Non-pigmented ciliary epithelial cell (primary cell): ENCODE results near the gene RNF167.
"Not testable (repeated sequence)": the region's sequence is repeated elsewhere in the genome, so short reads cannot be mapped to it uniquely, and the experiment has no call there.

Experiments used
- DNase-seq: peaks from one replicate; pipeline ENCODE4 v3.0.0-alpha.2; 2010; ENCODE audit warnings: low read depth

Gene RNF167

DNA sequence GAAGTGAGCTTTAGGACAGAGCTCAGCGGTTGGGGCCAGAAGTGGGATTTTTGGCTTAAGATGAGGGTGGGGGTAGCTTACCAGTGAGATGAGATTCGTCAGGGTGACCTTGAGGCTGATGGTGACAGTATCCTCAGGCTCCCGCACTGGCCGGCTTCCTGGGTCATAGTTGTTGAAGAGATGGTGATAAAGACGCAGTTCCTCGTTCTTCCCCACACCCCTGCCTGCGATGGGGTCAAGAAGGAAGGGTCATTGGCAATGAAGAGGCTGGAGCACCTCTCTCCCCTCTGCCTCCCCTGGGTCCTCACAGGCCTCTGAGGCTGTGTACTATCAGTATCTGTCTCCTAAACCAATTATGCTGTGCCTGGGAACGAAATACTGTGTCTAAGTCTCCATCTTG is 37.5 kb upstream of the RNF167 start:
- DNase-seq, result no peak

DNA sequence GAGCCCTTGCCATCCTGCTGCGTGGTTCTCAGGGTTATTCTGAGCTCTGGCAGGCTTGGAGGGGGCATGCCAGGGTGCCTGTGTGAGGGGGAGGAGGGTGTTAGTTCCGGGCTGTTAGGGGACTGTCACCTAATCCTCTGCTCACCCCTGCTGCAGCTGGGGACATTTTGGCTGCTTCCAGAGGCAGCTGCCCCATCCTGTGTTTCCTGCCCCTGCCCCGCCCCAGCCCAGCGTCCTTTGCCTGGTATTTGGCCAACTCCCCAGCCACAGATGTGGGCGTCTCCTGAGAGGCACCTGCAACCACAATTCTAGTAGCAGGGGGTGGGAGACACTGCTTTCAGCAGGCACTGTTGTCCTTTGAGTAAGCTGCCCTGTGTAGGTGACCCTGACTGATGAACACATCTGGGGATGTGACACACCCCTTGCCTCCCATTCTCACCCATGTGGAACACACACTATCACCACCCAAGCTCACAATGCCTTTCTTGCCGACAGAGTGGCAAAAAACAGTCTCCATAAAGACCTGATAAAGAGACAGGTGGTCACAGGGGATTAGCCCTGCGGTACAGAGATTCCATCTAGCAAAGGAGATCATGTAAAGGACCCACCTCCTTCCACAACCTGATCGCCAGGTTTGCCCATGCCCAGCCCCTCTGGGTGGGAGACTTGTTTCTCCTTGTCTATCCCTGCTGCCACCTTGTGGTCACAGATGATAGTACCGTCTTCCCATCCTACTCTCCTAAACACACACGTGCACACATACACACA is 36.8 kb upstream of the RNF167 start, which contains the start of gene CHRNE:
TSS of gene CHRNE (minus strand) at position 48 of the 768 bp plus-strand sequence. CDS start at position 13, 35 bp downstream.
- peak; percentile 47 for DNase-seq

GRCh38 chr17:4906642-4907041 is 33.4 kb upstream of the RNF167 start:
- not testable (repeated sequence) for DNase-seq

GRCh38 chr17:4908301-4908700 is 31.8 kb upstream of the RNF167 start:
- DNase-seq, result no peak

DNA sequence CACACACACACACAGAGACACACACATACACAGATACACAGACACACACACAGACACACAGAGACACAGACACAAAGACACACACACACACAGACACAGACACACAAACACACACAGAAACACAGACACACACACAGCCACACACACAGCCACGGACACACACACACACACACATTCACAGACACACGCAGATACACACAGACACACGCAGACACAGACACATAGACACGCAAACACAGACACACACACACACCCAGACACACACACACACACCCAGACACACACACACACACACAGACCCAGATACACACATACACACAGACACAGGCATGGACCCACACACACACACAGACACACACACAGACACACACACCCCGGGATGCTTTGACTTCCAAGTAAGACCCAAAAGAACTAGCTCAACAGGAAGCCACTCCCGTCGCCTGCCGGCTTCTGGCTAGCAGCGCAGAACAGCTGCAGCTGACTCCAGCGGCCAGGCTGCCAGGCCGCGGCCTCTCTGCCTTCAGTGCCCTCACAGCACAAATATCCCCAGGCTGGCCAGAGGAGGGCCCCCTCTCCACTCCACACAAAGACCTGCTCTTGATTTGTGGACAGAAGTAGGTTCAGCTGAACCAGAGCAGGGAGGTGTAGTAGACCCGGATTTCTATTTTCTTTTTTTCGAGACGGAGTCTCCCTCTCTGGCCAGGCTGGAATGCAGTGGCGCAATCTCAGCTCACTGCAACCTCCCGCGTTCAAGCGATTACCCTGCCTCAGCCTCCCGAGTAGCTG is 31.2 kb upstream of the RNF167 start:
- DNase-seq, result peak; percentile 60

GRCh38 chr17:4913994-4914393 is 26.1 kb upstream of the RNF167 start:
- DNase-seq, result no peak

DNA sequence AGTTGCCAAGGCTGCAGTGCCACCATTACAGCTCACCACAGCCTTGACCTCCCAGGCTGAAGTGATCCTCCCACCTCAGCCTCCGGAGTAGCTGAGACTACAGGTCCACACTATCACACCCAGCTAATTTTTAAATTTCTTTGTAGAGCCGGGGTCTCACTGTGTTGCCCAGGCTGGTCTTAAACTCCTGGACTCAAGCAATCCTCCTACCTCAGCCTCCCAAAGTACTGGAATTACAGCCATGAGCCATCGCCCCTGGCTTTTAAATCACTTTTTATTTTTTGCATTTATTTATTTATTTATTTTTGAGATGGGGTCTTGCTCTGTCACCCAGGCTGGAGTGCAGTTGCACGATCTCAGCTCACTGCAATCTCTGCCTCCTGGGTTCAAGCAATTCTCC is 25.5 kb upstream of the RNF167 start:
- not testable (repeated sequence) for DNase-seq

- no peak for DNase-seq
These were observed 20.5 kb upstream of the RNF167 start for GRCh38 chr17:4919511-4920047.

GRCh38 chr17:4920351-4921048 is 19.6 kb upstream of the RNF167 start:
- DNase-seq, result no peak

DNA sequence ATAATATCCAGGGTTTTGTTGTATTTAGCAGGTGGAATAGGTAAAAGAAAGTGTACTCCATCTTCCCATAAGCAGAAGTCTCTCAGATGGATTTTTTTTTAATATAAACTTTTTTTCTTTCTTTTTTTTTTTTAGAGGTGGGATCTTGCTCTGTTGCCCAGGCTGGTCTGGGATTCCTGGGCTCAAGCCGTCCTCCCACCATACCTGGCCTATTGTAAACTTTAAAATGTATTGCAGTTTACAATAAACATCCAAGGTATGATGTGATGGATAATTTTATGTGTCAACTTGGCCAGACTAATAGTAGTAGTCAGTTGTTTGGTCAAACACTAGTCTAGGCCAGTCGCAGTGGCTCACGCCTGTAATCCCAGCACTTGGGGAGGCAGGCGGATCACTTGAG is 18.7 kb upstream of the RNF167 start:
- DNase-seq, result no peak

- DNase-seq, result not testable (repeated sequence)
These were observed 13.3 kb upstream of the RNF167 start for GRCh38 chr17:4926577-4927335.

DNA sequence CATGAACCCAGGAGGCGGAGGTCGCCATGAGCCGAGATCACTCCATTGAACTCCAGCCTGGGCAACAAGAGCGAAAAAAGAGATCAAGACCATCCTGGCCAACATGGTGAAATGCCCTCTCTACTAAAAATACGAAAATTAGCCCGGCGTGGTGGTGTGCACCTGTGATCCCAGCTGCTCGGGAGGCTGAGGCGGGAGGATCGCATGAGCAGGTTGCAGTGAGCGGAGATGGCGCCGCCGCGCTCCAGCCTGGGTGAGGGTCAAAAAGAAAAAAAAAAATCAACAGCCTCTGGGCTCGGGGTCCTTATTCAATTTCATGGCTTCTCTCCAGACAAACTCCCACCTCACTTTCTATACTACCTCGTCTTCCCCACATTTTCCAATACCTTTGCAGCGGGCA is 11.2 kb upstream of the RNF167 start:
- DNase-seq, result no peak

DNA sequence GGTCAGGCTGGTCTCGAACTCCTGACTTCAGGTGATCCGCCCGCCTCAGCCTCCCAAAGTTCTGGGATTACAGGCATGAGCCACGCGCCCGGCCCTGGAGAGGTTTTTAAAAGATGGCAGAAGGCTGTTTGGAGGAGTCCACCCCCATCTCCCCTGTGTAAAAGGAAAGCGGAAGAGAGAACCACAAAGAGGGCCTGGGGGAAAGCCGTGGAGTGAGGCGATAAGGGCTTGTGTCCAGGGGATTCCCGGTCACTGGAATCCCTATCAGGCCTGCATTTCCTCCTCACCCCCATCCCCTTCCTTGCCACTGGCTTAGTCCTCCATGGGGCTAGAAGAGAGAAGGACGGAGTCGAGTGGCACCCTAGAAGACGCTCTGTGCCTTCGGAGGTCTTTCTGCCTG is 8.1 kb upstream of the RNF167 start, which contains the start of gene GP1BA:
TSS of gene GP1BA (plus strand) at position 315 of the 400 bp plus-strand sequence. CDS start 328 bp downstream, outside the sequence.
- no peak for DNase-seq

- DNase-seq, result no peak
These were observed 7.3 kb upstream of the RNF167 start for GRCh38 chr17:4932756-4933155.

DNA sequence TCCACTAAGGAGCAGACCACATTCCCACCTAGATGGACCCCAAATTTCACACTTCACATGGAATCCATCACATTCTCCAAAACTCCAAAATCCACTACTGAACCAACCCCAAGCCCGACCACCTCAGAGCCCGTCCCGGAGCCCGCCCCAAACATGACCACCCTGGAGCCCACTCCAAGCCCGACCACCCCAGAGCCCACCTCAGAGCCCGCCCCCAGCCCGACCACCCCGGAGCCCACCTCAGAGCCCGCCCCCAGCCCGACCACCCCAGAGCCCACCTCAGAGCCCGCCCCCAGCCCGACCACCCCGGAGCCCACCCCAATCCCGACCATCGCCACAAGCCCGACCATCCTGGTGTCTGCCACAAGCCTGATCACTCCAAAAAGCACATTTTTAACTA is 6.4 kb upstream of the RNF167 start:
- no peak for DNase-seq

DNA sequence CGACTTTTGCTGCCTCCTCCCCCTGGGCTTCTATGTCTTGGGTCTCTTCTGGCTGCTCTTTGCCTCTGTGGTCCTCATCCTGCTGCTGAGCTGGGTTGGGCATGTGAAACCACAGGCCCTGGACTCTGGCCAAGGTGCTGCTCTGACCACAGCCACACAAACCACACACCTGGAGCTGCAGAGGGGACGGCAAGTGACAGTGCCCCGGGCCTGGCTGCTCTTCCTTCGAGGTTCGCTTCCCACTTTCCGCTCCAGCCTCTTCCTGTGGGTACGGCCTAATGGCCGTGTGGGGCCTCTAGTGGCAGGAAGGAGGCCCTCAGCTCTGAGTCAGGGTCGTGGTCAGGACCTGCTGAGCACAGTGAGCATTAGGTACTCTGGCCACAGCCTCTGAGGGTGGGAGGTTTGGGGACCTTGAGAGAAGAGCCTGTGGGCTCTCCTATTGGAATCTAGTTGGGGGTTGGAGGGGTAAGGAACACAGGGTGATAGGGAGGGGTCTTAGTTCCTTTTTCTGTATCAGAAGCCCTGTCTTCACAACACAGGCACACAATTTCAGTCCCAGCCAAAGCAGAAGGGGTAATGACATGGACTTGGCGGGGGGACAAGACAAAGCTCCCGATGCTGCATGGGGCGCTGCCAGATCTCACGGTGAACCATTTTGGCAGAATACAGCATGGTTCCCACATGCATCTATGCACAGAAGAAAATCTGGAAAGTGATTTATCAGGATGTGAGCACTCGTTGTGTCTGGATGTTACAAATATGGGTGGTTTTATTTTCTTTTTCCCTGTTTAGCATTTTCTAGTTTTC is 5.7 kb upstream of the RNF167 start:
- no peak for DNase-seq

DNA sequence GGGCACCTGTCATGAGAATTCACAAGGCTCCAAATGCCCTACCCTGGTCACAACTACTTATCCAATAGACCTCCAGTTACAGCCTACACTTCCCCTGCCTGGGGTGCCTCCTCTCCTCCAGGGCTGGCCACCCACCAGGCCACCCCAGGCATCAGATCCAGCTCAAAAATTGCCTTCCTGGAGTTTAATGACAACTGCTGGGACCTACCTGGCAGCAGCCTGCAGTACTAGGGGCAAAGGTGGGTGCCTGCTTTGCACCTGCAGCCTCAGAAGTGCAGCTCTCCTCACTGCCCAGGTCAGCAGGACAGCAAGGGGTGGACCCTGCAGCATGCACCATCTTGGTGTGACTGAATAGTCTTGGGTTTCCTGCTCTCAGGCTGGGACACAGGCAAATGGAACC is 4.4 kb upstream of the RNF167 start:
- DNase-seq, result no peak

- no peak for DNase-seq
These were observed 3.6 kb upstream of the RNF167 start for GRCh38 chr17:4936436-4936835.

DNA sequence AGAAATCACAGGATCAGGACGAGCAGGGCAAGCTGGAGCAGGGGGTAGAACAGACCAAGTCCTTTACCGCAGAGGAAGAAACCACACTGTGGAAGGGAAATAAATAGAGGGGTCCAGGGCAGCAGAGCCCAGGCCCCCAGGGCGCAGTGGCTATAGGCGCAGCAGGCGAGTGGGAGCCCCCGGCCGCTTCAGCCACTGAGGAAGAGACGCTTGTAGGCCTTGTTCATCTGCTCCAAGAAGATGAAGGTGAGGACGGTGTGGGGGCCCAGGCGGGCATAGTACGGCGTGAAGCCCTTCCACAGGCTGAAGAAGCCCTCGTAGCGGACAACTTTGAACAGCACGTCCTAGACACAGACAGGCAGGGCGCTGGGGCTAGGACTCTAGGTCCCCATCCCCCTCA is 2.5 kb upstream of the RNF167 start:
- DNase-seq, result no peak

DNA sequence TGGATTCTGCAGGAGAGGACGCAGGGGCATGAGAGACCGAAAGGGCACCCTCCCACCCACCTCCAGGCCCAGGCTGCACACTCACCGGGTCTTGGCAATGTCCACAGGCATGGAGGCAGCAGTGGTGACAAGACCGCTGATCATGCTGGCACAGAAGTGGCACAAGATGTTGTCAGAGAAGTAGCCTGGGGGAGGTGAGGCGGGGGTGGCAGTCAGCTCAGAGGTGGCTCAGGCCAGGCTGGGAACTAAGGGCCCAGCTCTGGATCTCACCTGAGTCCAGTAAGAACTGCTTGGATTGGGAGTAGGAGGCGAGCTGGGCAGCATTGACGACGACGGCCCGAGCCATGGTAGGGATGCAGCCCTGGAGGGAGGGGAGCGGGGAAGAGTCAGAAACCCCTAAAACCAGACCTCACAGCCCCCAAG is 2.0 kb upstream of the RNF167 start:
- no peak for DNase-seq
